Liver (tissue), 9 donors: ENCODE measurements around the gene SLC43A3. TPM values are rescaled to one million over a fixed set of nuclear protein-coding genes. Genes with fewer than 3 reads are reported as not detected.

Experiments used
- DNase-seq: peaks from one replicate; pipeline ENCODE4 v3.0.0-alpha.2; 2017; ENCODE audit warnings: low spot score
- H3K27ac ChIP-seq, 2 donors: one replicate each; pipeline ENCODE4 v1.7.0; 2013; ENCODE audit warnings: inconsistent platforms in 2 of 2, low read length in 2 of 2, control low read depth in 1 of 2, low read depth in 1 of 2, mild to moderate bottlenecking in 1 of 2
- H3K27me3 ChIP-seq, 4 donors: one replicate each; pipeline versions ENCODE4 v1.6.1 to v1.7.0; 2013; ENCODE audit warnings: low read length in 3 of 4, inconsistent platforms in 1 of 4, mild to moderate bottlenecking in 1 of 4, moderate library complexity in 1 of 4; ENCODE audit not compliant: control insufficient read depth in 4 of 4, insufficient read depth in 4 of 4
- H3K36me3 ChIP-seq, 4 donors: one replicate each; pipeline versions ENCODE4 v1.6.1 to v1.7.0; 2013; ENCODE audit warnings: low read length in 3 of 4, mild to moderate bottlenecking in 3 of 4, low read depth in 1 of 4, moderate library complexity in 1 of 4; ENCODE audit not compliant: control insufficient read depth in 4 of 4, insufficient read depth in 3 of 4
- H3K4me1 ChIP-seq, 4 donors: one replicate each; pipeline versions ENCODE4 v1.6.1 to v1.7.0; 2013; ENCODE audit warnings: low read length in 3 of 4, mild to moderate bottlenecking in 3 of 4, moderate library complexity in 1 of 4; ENCODE audit not compliant: control insufficient read depth in 4 of 4, insufficient read depth in 4 of 4
- H3K4me3 ChIP-seq, 3 donors: one replicate each; pipeline versions ENCODE4 v1.6.1 to v1.7.0; 2013; ENCODE audit warnings: low read length in 3 of 3, control low read depth in 1 of 3, low read depth in 1 of 3, mild to moderate bottlenecking in 1 of 3
- H3K9ac ChIP-seq, 2 donors: one replicate each; pipeline ENCODE4 v1.7.0; 2013; ENCODE audit warnings: low read length in 2 of 2, mild to moderate bottlenecking in 2 of 2, moderate library complexity in 2 of 2, control low read depth in 1 of 2, low read depth in 1 of 2
- H3K9me3 ChIP-seq, 4 donors: one replicate each; pipeline versions ENCODE4 v1.6.1 to v1.7.0; 2013; ENCODE audit warnings: low read length in 3 of 4; ENCODE audit not compliant: control insufficient read depth in 4 of 4
- ATF3 ChIP-seq: IDR thresholded peaks from 2 replicates; pipeline ENCODE4 v1.6.1; 2016; ENCODE audit warnings: antibody characterized with exemption
- CTCF ChIP-seq: fragments of 150-350 bp; IDR thresholded peaks from 2 replicates; pipeline ENCODE4 v1.5.1; 2017; ENCODE audit warnings: improper control_type of control experiment, low read depth, low read length; ENCODE audit not compliant: missing input control
- EGR1 ChIP-seq, 2 donors: IDR thresholded peaks; 2 replicates each; pipeline ENCODE4 v1.6.1; 2016 to 2018; ENCODE audit warnings: antibody characterized with exemption in 2 of 2, low read depth in 2 of 2
- FOXA1 ChIP-seq: IDR thresholded peaks from 2 replicates; pipeline ENCODE4 v1.6.1; 2016; ENCODE audit warnings: antibody characterized with exemption
- FOXA2 ChIP-seq: IDR thresholded peaks from 2 replicates; pipeline ENCODE4 v1.6.1; 2016; ENCODE audit warnings: antibody characterized with exemption
- GABPA ChIP-seq, 2 donors: IDR thresholded peaks in 1 of 2; conservative IDR thresholded peaks in 1 of 2; 2 replicates each; pipeline ENCODE4 v1.6.1; 2016; ENCODE audit warnings: antibody characterized with exemption in 2 of 2, mild to moderate bottlenecking in 1 of 2, moderate library complexity in 1 of 2
- HNF4A ChIP-seq, 2 donors: conservative IDR thresholded peaks; 2 replicates each; pipeline ENCODE4 v1.6.1; 2016; ENCODE audit warnings: antibody characterized with exemption in 2 of 2, mild to moderate bottlenecking in 2 of 2
- HNF4G ChIP-seq: IDR thresholded peaks from 2 replicates; pipeline ENCODE4 v1.6.1; 2016; ENCODE audit warnings: antibody characterized with exemption
- JUND ChIP-seq, 2 donors: IDR thresholded peaks; 2 replicates each; pipeline ENCODE4 v1.6.1; 2016; ENCODE audit warnings: antibody characterized with exemption in 2 of 2
- MAX ChIP-seq: IDR thresholded peaks from 2 replicates; pipeline ENCODE4 v1.6.1; 2016; ENCODE audit warnings: antibody characterized with exemption
- NR2F2 ChIP-seq: IDR thresholded peaks from 2 replicates; pipeline ENCODE4 v1.6.1; 2016; ENCODE audit warnings: antibody characterized with exemption
- RAD21 ChIP-seq, 2 donors: IDR thresholded peaks; 2 replicates each; pipeline ENCODE4 v1.6.1; 2016; ENCODE audit warnings: antibody characterized with exemption in 2 of 2, mild to moderate bottlenecking in 2 of 2
- REST ChIP-seq: IDR thresholded peaks from 2 replicates; pipeline ENCODE4 v1.6.1; 2016; ENCODE audit warnings: antibody characterized with exemption, mild to moderate bottlenecking
- RXRA ChIP-seq, 2 donors: IDR thresholded peaks; 2 replicates each; pipeline ENCODE4 v1.6.1; 2017 to 2018; ENCODE audit warnings: antibody characterized with exemption in 2 of 2, mild to moderate bottlenecking in 1 of 2
- SP1 ChIP-seq: IDR thresholded peaks from 2 replicates; pipeline ENCODE4 v1.6.1; 2018; ENCODE audit warnings: antibody characterized with exemption, mild to moderate bottlenecking
- TAF1 ChIP-seq: conservative IDR thresholded peaks from 2 replicates; pipeline ENCODE4 v1.6.1; 2016; ENCODE audit warnings: antibody characterized with exemption, mild to moderate bottlenecking
- YY1 ChIP-seq: IDR thresholded peaks from 2 replicates; pipeline ENCODE4 v1.6.1; 2016; ENCODE audit warnings: antibody characterized with exemption, mild to moderate bottlenecking
- ZBTB33 ChIP-seq: IDR thresholded peaks from 2 replicates; pipeline ENCODE4 v1.6.1; 2016; ENCODE audit warnings: antibody characterized with exemption
- WGBS: extraction: QIAGEN DNeasy Blood & Tissue Kit; methylation state at CpG from one replicate; pipeline ENCODE4 v1.1.7; 2013; 5-methylcytosine and 5-hydroxymethylcytosine counted together
- polyA plus RNA-seq, 2 donors: library from polyadenylated mRNA; stranded (reverse) in 1 of 2; unstranded in 1 of 2; fragments of 200-250 nt in 1 of 2; fragments of >200 nt in 1 of 2; fragmentation: Nextera tagmentation in 1 of 2; extraction: Ambion mirVana in 1 of 2; gene quantifications; one replicate each; pipeline versions ENCODE4 v1.2.1 to v1.2.3, GENCODE V29; 2013 to 2015
- total RNA-seq, 2 donors: library from RNA; depleted of rRNA; stranded (reverse); fragments of >200 nt; gene quantifications; one replicate each; pipeline ENCODE4 v1.2.3, GENCODE V29; 2014
- donor health status: healthy.
- donor health status: healthy.
- donor health status: healthy.
- donor health status: healthy.
- donor health status: healthy.

Gene SLC43A3
- total and polyA plus RNA-seq, 4 donors = 47.2 to 152 (median 93.0) TPM

GRCh38 chr11:57425565-57426438 is 1.1 kb downstream of the SLC43A3 start:
- TF ChIP-seq SP1 (peak; percentile 7), MAX (peak; percentile 56), RAD21 (IDR thresholded peaks at IDR 0.05) (no peak), TAF1 (no peak), FOXA1 (no peak), ZBTB33 (no peak), HNF4G (no peak), FOXA2 (no peak), JUND (IDR thresholded peaks at IDR 0.05) (no peak), GABPA (IDR thresholded peaks at IDR 0.05 in 1 of 2, conservative IDR thresholded peaks at IDR 0.05 in 1 of 2) (no peak)
- no peaks in the 10 kb centered on the region for H3K27me3 ChIP-seq
- H3K4me1 ChIP-seq = peaks cover 12 to 73% (median 32%) of the 10 kb centered on the region in 4 donors
- no peaks in the 10 kb centered on the region for H3K9me3 ChIP-seq
- H3K27ac ChIP-seq = peak overlapping the region; percentile 92 to 99
- WGBS = 27% methylated on average over 15 of the region's 15 CpGs
- peak overlapping the region; percentile 72 to 76 for H3K9ac ChIP-seq
- peak overlapping the region; percentile 35 to 68 (median 65) for H3K4me3 ChIP-seq
- peak; percentile 52 for DNase-seq
- H3K36me3 ChIP-seq = peaks cover 9 to 20% (median 14%) of the 10 kb centered on the region in 4 donors

- peak overlapping the region; percentile 92 to 99 for H3K27ac ChIP-seq
- 36% methylated on average over 15 of the region's 15 CpGs for WGBS
- H3K9me3 ChIP-seq = no peaks in the 10 kb centered on the region
- peaks cover 10 to 28% (median 21%) of the 10 kb centered on the region in 4 donors for H3K36me3 ChIP-seq
- peak; percentile 82 for DNase-seq
- peaks cover 10 to 65% (median 29%) of the 10 kb centered on the region in 4 donors for H3K4me1 ChIP-seq
- H3K27me3 ChIP-seq = no peaks in the 10 kb centered on the region
- peak overlapping the region; percentile 35 to 68 (median 65) for H3K4me3 ChIP-seq
- TF ChIP-seq HNF4A (conservative IDR thresholded peaks at IDR 0.05) (peak in 1 of 2 donors; percentile 3), MAX (peak; percentile 65), REST (no peak), ATF3 (no peak), FOXA1 (no peak), FOXA2 (no peak), CTCF (no peak), SP1 (peak; percentile 43), RXRA (IDR thresholded peaks at IDR 0.05) (no peak), RAD21 (IDR thresholded peaks at IDR 0.05) (no peak), JUND (IDR thresholded peaks at IDR 0.05) (peak; percentile 73 to 76), GABPA (IDR thresholded peaks at IDR 0.05 in 1 of 2, conservative IDR thresholded peaks at IDR 0.05 in 1 of 2) (peak; percentile 16 to 47), ZBTB33 (no peak), EGR1 (IDR thresholded peaks at IDR 0.05; ENCODE audit: low read depth in 2 of 2) (no peak), NR2F2 (peak; percentile 42), TAF1 (no peak), HNF4G (no peak), YY1 (peak; percentile 35)
- peak overlapping the region; percentile 72 to 76 for H3K9ac ChIP-seq
Measured at GRCh38 chr11:57424792-57425564, 1.9 kb downstream of the SLC43A3 start.
